SK-N-SH (cell line): ENCODE results near the gene CEP57. TPM values are rescaled to one million over a fixed set of nuclear protein-coding genes. Genes with fewer than 3 reads are reported as not detected.

Source experiments
- CTCF ChIA-PET: fragments of 300-600, 350-600 bp; formaldehyde crosslinking; extraction: SDS; loops from one replicate; lab custom pipeline; 2021; lab: Yijun Ruan, JAX
- POLR2A ChIA-PET: fragments of 350-600 bp; sonication (Branson Sonifier 250); formaldehyde crosslinking; extraction: SDS; loops from one replicate; lab custom pipeline; 2020; ENCODE audit warnings: antibody characterized with exemption, inconsistent platforms; lab: Yijun Ruan, JAX
- DNase-seq: peaks from one replicate; pipeline ENCODE4 v3.0.0; 2012
- H2AFZ ChIP-seq: fragments of 200-600 bp; sonication (generic); 2 replicates; pipeline ENCODE4 v1.8.1; 2016; ENCODE audit warnings: antibody characterized with exemption, mild to moderate bottlenecking, low read depth
- H3F3A ChIP-seq: fragments of 200-600 bp; sonication (generic); replicated peaks from 2 replicates; pipeline ENCODE3; 2016; ENCODE audit warnings: antibody characterized with exemption, mild to moderate bottlenecking; ENCODE audit not compliant: insufficient read depth
- H3K27ac ChIP-seq, 2 experiments: fragments of 200-500 bp in 1 of 2; fragments of 200-600 bp in 1 of 2; sonication (Bioruptor generic) in 1 of 2; sonication (generic), shearing (Covaris generic) in 1 of 2; 2 replicates each; pipeline versions ENCODE4 v1.5.1 to v1.6.1; 2014 to 2016; ENCODE audit warnings: low read depth in 2 of 2, inconsistent platforms in 1 of 2, low read length in 1 of 2, mild to moderate bottlenecking in 1 of 2, mixed read lengths in 1 of 2
- H3K27me3 ChIP-seq: fragments of 200-600 bp; sonication (generic), shearing (Covaris generic); 2 replicates; pipeline ENCODE4 v1.6.1; 2016; ENCODE audit warnings: mixed run types; ENCODE audit not compliant: insufficient read depth
- H3K36me3 ChIP-seq, 2 experiments: fragments of 200-500 bp in 1 of 2; fragments of 200-600 bp in 1 of 2; sonication (Bioruptor generic) in 1 of 2; sonication (generic) in 1 of 2; replicated peaks in 1 of 2; 2 replicates each; pipeline versions ENCODE3 to v1.5.1; 2014 to 2016; ENCODE audit warnings: low read length in 1 of 2, mild to moderate bottlenecking in 1 of 2; ENCODE audit not compliant: insufficient read depth in 2 of 2, control insufficient read depth in 1 of 2
- H3K4me1 ChIP-seq, 2 experiments: fragments of 200-500 bp in 1 of 2; fragments of 200-600 bp in 1 of 2; sonication (Bioruptor generic) in 1 of 2; sonication (generic), shearing (Covaris generic) in 1 of 2; 2 replicates each; pipeline versions ENCODE4 v1.5.1 to v1.6.1; 2014 to 2016; ENCODE audit warnings: low read depth in 1 of 2, low read length in 1 of 2, mixed run types in 1 of 2; ENCODE audit not compliant: insufficient read depth in 2 of 2, control insufficient read depth in 1 of 2
- H3K4me2 ChIP-seq: fragments of 200-600 bp; sonication (generic), shearing (Covaris generic); 2 replicates; pipeline ENCODE4 v1.6.1; 2017; ENCODE audit warnings: mixed run types
- H3K4me3 ChIP-seq, 2 experiments: fragments of 200-500 bp in 1 of 2; fragments of 200-600 bp in 1 of 2; sonication (Bioruptor generic) in 1 of 2; sonication (generic), shearing (Covaris generic) in 1 of 2; 2 replicates each; pipeline versions ENCODE4 v1.5.1 to v1.8.1; 2014 to 2016; ENCODE audit warnings: low read depth in 2 of 2, inconsistent platforms in 1 of 2, low read length in 1 of 2, mild to moderate bottlenecking in 1 of 2, mixed read lengths in 1 of 2, moderate library complexity in 1 of 2
- H3K79me2 ChIP-seq: fragments of 200-600 bp; sonication (generic); 2 replicates; pipeline ENCODE4 v1.8.1; 2017; ENCODE audit warnings: mild to moderate bottlenecking; ENCODE audit not compliant: insufficient read depth
- H3K9ac ChIP-seq: fragments of 200-600 bp; sonication (generic); 2 replicates; pipeline ENCODE4 v1.6.1; 2017; ENCODE audit warnings: mixed run types
- H3K9me2 ChIP-seq: fragments of 200-600 bp; sonication (generic); 2 replicates; pipeline ENCODE4 v1.6.1; 2017; ENCODE audit warnings: mixed run types
- H3K9me3 ChIP-seq: fragments of 200-600 bp; sonication (generic); 2 replicates; pipeline ENCODE4 v1.6.1; 2017; ENCODE audit warnings: mixed run types, mild to moderate bottlenecking, moderate library complexity
- H4K20me1 ChIP-seq: fragments of 200-600 bp; sonication (generic); 2 replicates; pipeline ENCODE4 v1.6.1; 2017; ENCODE audit warnings: mild to moderate bottlenecking, mixed run types; ENCODE audit not compliant: insufficient read depth
- EP300 ChIP-seq, 2 experiments: IDR thresholded peaks; 2 replicates each; pipeline versions ENCODE4 v1.4.0 to v1.6.1; 2012; ENCODE audit warnings: borderline replicate concordance in 1 of 2, low read depth in 1 of 2, low read length in 1 of 2
- FOXM1 ChIP-seq: IDR thresholded peaks from 2 replicates; pipeline ENCODE4 v1.4.0; 2012; ENCODE audit warnings: low read depth, mild to moderate bottlenecking
- GABPA ChIP-seq: IDR thresholded peaks from 2 replicates; pipeline ENCODE4 v1.4.0; 2012; ENCODE audit warnings: low read depth, mild to moderate bottlenecking
- JUND ChIP-seq: IDR thresholded peaks from 2 replicates; pipeline ENCODE4 v1.4.0; 2012
- NFIC ChIP-seq: IDR thresholded peaks from 2 replicates; pipeline ENCODE4 v1.4.0; 2012; ENCODE audit warnings: borderline replicate concordance
- NRF1 ChIP-seq: IDR thresholded peaks from 2 replicates; pipeline ENCODE4 v1.6.1; 2012; ENCODE audit warnings: low read depth, mild to moderate bottlenecking, low read length
- POLR2AphosphoS5 ChIP-seq: IDR thresholded peaks from 2 replicates; pipeline ENCODE4 v1.6.1; 2012; ENCODE audit warnings: low read depth, low read length
- RAD21 ChIP-seq: IDR thresholded peaks from 2 replicates; pipeline ENCODE4 v1.6.1; 2012; ENCODE audit warnings: mild to moderate bottlenecking, low read length
- RCOR1 ChIP-seq: fragments of 150-350 bp; IDR thresholded peaks from 2 replicates; pipeline ENCODE4 v1.6.1; 2017; ENCODE audit warnings: antibody characterized with exemption, low read length
- RFX5 ChIP-seq: IDR thresholded peaks from 2 replicates; pipeline ENCODE4 v1.6.1; 2012; ENCODE audit warnings: mild to moderate bottlenecking, improper control_type of control experiment, low read length
- SIN3A ChIP-seq: IDR thresholded peaks from 2 replicates; pipeline ENCODE4 v1.6.1; 2012; ENCODE audit warnings: low read depth, mild to moderate bottlenecking, low read length, moderate library complexity, borderline replicate concordance
- TEAD4 ChIP-seq: IDR thresholded peaks from 2 replicates; pipeline ENCODE4 v1.4.0; 2012; ENCODE audit warnings: mild to moderate bottlenecking, borderline replicate concordance; ENCODE audit not compliant: insufficient read depth
- USF2 ChIP-seq: fragments of 150-350 bp; IDR thresholded peaks from 2 replicates; pipeline ENCODE4 v1.6.1; 2017; ENCODE audit warnings: antibody characterized with exemption, low read length, low read depth, borderline replicate concordance
- WGBS: methylation state at CpG from one replicate; pipeline ENCODE4 v1.1.6; 2017; ENCODE audit warnings: low lambda C conversion rate; 5-methylcytosine and 5-hydroxymethylcytosine counted together
- polyA plus RNA-seq, 3 experiments: library from polyadenylated mRNA; depleted of rRNA; stranded (reverse); fragments of >200 nt; gene quantifications; 2 replicates each; pipeline ENCODE4 v1.2.3, GENCODE V29; 2012
- TF ChIP-seq, protein P1 (sequence below): IDR thresholded peaks from 2 replicates; pipeline ENCODE4 v1.6.1; 2012; ENCODE audit warnings: mild to moderate bottlenecking, low read depth, low read length, moderate library complexity
- TF ChIP-seq, protein P2 (sequence below): IDR thresholded peaks from 2 replicates; pipeline ENCODE4 v1.4.0; 2012; ENCODE audit warnings: low read depth, borderline replicate concordance
- TF ChIP-seq, protein P3 (sequence below): fragments of 150-350 bp; IDR thresholded peaks from 2 replicates; pipeline ENCODE4 v1.6.1; 2016; ENCODE audit warnings: mild to moderate bottlenecking, low read depth, low read length
- TF ChIP-seq, protein P4 (sequence below): IDR thresholded peaks from 2 replicates; pipeline ENCODE4; 2012

CEP57 gene
- polyA plus RNA-seq, 1 of the 3 experiments (the other 2 are of a cell fraction) = 12.2 TPM

DNA sequence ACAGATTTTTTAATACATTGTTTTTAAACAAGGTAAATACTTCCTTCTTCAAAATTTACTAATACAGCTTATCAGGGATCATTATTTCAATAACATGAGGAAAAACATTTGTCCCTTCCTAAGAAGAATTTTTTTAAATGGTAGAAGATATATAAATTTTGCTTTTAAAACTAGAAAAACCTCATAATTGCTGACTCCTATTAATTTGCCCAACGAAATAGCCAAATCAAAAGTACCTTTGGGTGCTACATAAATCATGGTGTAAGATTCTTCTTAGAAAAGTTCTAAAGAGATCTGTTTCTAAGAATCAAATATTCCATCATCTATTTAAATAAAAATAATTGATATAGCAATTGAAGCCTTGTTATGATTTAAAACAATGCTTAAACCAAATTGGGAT, 54.9 kb downstream of the CEP57 start:
- WGBS = 95% methylated on average over 1 of the region's 1 CpG
- peaks cover 13% of the 10 kb centered on the region for H3F3A ChIP-seq

GRCh38 chr11:95849087-95849825, 59.0 kb downstream of the CEP57 start:
- Histone ChIP-seq H3F3A (peaks cover 28% of the 10 kb centered on the region), H3K79me2 (no peaks in the 10 kb centered on the region), H3K9me3 (no peaks in the 10 kb centered on the region), H3K4me3 (no peak overlapping the region; a peak in 1 of 4 replicates), H3K27me3 (no peaks in the 10 kb centered on the region), H3K36me3 (peaks cover 39 to 64% of the 10 kb centered on the region in 2 experiments), H3K9me2 (no peaks in the 10 kb centered on the region), H3K4me1 (peaks cover 0 to 6% of the 10 kb centered on the region in 2 experiments; a peak in 2 of 4 replicates), H2AFZ (no peak overlapping the region), H3K27ac (peak overlapping the region in 1 of 2 experiments; percentile 45; a peak in 2 of 4 replicates), H3K9ac (no peak overlapping the region), H4K20me1 (no peaks in the 10 kb centered on the region), H3K4me2 (no peak overlapping the region)
- DNase-seq = peak; percentile 22
- ChIA-PET CTCF (interaction anchor here (0.6 to 6.7 kb wide), 13 partner anchors 8 to 577 kb away, joined by 3 to 33 read pairs (median 3); partner anchors contain the start of gene MAML2), POLR2A (no interaction called here)
- 81% methylated on average over 6 of the region's 6 CpGs for WGBS
- TF ChIP-seq RCOR1 = no peak
- TF ChIP-seq, protein P1, sequence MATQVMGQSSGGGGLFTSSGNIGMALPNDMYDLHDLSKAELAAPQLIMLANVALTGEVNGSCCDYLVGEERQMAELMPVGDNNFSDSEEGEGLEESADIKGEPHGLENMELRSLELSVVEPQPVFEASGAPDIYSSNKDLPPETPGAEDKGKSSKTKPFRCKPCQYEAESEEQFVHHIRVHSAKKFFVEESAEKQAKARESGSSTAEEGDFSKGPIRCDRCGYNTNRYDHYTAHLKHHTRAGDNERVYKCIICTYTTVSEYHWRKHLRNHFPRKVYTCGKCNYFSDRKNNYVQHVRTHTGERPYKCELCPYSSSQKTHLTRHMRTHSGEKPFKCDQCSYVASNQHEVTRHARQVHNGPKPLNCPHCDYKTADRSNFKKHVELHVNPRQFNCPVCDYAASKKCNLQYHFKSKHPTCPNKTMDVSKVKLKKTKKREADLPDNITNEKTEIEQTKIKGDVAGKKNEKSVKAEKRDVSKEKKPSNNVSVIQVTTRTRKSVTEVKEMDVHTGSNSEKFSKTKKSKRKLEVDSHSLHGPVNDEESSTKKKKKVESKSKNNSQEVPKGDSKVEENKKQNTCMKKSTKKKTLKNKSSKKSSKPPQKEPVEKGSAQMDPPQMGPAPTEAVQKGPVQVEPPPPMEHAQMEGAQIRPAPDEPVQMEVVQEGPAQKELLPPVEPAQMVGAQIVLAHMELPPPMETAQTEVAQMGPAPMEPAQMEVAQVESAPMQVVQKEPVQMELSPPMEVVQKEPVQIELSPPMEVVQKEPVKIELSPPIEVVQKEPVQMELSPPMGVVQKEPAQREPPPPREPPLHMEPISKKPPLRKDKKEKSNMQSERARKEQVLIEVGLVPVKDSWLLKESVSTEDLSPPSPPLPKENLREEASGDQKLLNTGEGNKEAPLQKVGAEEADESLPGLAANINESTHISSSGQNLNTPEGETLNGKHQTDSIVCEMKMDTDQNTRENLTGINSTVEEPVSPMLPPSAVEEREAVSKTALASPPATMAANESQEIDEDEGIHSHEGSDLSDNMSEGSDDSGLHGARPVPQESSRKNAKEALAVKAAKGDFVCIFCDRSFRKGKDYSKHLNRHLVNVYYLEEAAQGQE = no peak
- TF ChIP-seq RFX5 = no peak
- peak; percentile 37; the same call in 1 of the 2 replicates for TF ChIP-seq NFIC
- TF ChIP-seq, protein P2, sequence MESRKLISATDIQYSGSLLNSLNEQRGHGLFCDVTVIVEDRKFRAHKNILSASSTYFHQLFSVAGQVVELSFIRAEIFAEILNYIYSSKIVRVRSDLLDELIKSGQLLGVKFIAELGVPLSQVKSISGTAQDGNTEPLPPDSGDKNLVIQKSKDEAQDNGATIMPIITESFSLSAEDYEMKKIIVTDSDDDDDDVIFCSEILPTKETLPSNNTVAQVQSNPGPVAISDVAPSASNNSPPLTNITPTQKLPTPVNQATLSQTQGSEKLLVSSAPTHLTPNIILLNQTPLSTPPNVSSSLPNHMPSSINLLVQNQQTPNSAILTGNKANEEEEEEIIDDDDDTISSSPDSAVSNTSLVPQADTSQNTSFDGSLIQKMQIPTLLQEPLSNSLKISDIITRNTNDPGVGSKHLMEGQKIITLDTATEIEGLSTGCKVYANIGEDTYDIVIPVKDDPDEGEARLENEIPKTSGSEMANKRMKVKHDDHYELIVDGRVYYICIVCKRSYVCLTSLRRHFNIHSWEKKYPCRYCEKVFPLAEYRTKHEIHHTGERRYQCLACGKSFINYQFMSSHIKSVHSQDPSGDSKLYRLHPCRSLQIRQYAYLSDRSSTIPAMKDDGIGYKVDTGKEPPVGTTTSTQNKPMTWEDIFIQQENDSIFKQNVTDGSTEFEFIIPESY = no peak
- no peak for TF ChIP-seq TEAD4
- no peak for TF ChIP-seq SIN3A
- TF ChIP-seq NRF1 = no peak
- no peak for TF ChIP-seq USF2

More for the DNA sequence above, 54.9 kb downstream of the CEP57 start:
- no peak overlapping the region for H3K4me2 ChIP-seq
- no peaks in the 10 kb centered on the region for H3K79me2 ChIP-seq
- CTCF ChIA-PET = interaction anchor here (3.2 to 6.7 kb wide), 2 partner anchors 9 to 498 kb away, joined by 13 to 33 read pairs; partner anchors contain the start of gene MAML2
- no peaks in the 10 kb centered on the region for H3K9me3 ChIP-seq
- TF ChIP-seq, protein P3, sequence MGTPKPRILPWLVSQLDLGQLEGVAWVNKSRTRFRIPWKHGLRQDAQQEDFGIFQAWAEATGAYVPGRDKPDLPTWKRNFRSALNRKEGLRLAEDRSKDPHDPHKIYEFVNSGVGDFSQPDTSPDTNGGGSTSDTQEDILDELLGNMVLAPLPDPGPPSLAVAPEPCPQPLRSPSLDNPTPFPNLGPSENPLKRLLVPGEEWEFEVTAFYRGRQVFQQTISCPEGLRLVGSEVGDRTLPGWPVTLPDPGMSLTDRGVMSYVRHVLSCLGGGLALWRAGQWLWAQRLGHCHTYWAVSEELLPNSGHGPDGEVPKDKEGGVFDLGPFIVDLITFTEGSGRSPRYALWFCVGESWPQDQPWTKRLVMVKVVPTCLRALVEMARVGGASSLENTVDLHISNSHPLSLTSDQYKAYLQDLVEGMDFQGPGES = no peak
- no peak for TF ChIP-seq FOXM1
- TF ChIP-seq EP300 (IDR thresholded peaks at IDR 0.05; ENCODE audit: borderline replicate concordance in 1 of 2, low read depth in 1 of 2, low read length in 1 of 2) = no peak
- no peak for TF ChIP-seq RAD21
- TF ChIP-seq POLR2AphosphoS5 = no peak
- TF ChIP-seq, protein P4, sequence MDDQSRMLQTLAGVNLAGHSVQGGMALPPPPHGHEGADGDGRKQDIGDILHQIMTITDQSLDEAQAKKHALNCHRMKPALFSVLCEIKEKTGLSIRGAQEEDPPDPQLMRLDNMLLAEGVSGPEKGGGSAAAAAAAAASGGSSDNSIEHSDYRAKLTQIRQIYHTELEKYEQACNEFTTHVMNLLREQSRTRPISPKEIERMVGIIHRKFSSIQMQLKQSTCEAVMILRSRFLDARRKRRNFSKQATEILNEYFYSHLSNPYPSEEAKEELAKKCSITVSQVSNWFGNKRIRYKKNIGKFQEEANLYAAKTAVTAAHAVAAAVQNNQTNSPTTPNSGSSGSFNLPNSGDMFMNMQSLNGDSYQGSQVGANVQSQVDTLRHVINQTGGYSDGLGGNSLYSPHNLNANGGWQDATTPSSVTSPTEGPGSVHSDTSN = no peak
- no peak for TF ChIP-seq JUND
- TF ChIP-seq GABPA = no peak
- no peak for TF ChIP-seq NRF1
- TF ChIP-seq RCOR1 = no peak
- TF ChIP-seq, all 33 proteins: peak for 0
- Histone ChIP-seq H3K4me3 (no peak overlapping the region), H3K9ac (no peak overlapping the region), H3K9me2 (no peaks in the 10 kb centered on the region), H4K20me1 (no peaks in the 10 kb centered on the region), H2AFZ (no peak overlapping the region), H3K36me3 (peaks cover 52 to 82% of the 10 kb centered on the region in 2 experiments), H3K27ac (no peak overlapping the region; a peak in 1 of 4 replicates), H3K27me3 (no peaks in the 10 kb centered on the region), H3K4me1 (peaks cover 0 to 6% of the 10 kb centered on the region in 2 experiments; a peak in 2 of 4 replicates)
- DNase-seq = no peak
- POLR2A ChIA-PET = no interaction called here
